Glutamatergic neuron (in vitro differentiated cells): Measurements from ENCODE around the gene S100A6. TPM values are rescaled to one million over a fixed set of nuclear protein-coding genes. Genes with fewer than 3 reads are reported as not detected.

ENCODE experiments used
- total RNA-seq: library from RNA; stranded (reverse); fragmentation: NEBNext Ultra II Directional; extraction: Animal tissue kit (Norgen Biotek cat#: 25700); gene quantifications from one replicate; pipeline ENCODE4 v1.2.1, GENCODE V29; 2021; ENCODE audit not compliant: unreplicated experiment

Gene S100A6
- total RNA-seq, 1 donor from 2014 or later: 41.9 TPM

Other genes starting within 250 kb of the S100A6 start
- not detected for gene PGLYRP3, start 223.0 kb downstream of the S100A6 start, total RNA-seq
- gene PGLYRP4, start 187.2 kb downstream of the S100A6 start, total RNA-seq: not detected
- gene S100A9, start 178.1 kb downstream of the S100A6 start, total RNA-seq: not detected
- gene S100A12, start 160.4 kb downstream of the S100A6 start, total RNA-seq: not detected
- gene S100A8, start 144.9 kb downstream of the S100A6 start, total RNA-seq: not detected
- gene S100A7A, start 119.5 kb downstream of the S100A6 start, total RNA-seq: not detected
- gene S100A7, start 75.3 kb downstream of the S100A6 start, total RNA-seq: not detected
- not detected for gene S100A5, start 4.9 kb upstream of the S100A6 start, total RNA-seq
- gene S100A4, start 9.8 kb upstream of the S100A6 start, total RNA-seq: 4.7 TPM
- gene S100A3, start 13.3 kb upstream of the S100A6 start, total RNA-seq: not detected
- 1.1 TPM for gene S100A2, start 29.9 kb upstream of the S100A6 start, total RNA-seq
- 1.1 TPM for gene S100A16, start 77.1 kb upstream of the S100A6 start, total RNA-seq
- not detected for gene S100A14, start 80.3 kb upstream of the S100A6 start, total RNA-seq
- gene S100A13, start 91.5 kb upstream of the S100A6 start, total RNA-seq: 92.8 TPM
- gene S100A1, start 92.4 kb upstream of the S100A6 start, total RNA-seq: 35.4 TPM
- gene CHTOP, start 98.1 kb upstream of the S100A6 start, total RNA-seq: 84.7 TPM
- 30.8 TPM for gene SNAPIN, start 122.7 kb upstream of the S100A6 start, total RNA-seq
- gene ILF2, start 135.0 kb upstream of the S100A6 start, total RNA-seq: 221 TPM
- gene NPR1, start 142.7 kb upstream of the S100A6 start, total RNA-seq: not detected
- 56.7 TPM for gene INTS3, start 192.1 kb upstream of the S100A6 start, total RNA-seq
- 10.8 TPM for gene SLC27A3, start 239.4 kb upstream of the S100A6 start, total RNA-seq